H4 (cell line): ENCODE measurements around the gene CNOT4. TPM values are rescaled to one million over a fixed set of nuclear protein-coding genes. Genes with fewer than 3 reads are reported as not detected.
"Not testable (repeated sequence)": the region's sequence is repeated elsewhere in the genome, so short reads cannot be mapped to it uniquely, and the experiment has no call there.

Experiments used
- DNase-seq: peaks from one replicate; pipeline ENCODE4 v3.0.0-alpha.2; 2015; ENCODE audit warnings: low spot score
- total RNA-seq: library from RNA; depleted of rRNA; stranded (reverse); fragments of >200 nt; shearing (Covaris generic); gene quantifications from 2 replicates; pipeline ENCODE4 v1.2.3, GENCODE V29; 2014

CNOT4 gene
- total RNA-seq, 1 experiment from 2014 or later, result 11.8 TPM

DNA sequence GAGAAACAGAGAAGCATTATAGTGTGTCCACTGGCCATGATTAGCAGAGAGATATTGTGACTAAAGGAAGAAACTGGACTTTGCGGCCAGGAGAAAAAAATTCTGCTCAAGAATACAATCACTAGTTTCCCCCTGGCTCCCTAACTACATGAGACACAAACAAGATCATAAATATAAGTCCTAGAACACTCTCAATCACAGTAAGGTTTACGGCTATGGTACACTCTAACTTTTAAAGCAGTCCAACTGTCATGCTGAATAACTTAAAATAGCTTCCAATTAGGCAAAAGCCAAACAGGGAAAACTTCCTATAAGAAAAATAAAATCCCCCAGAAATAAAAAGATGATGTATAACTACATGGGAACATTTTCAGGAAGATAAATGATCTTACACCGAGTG is 144.2 kb downstream of the CNOT4 start:
- DNase-seq, result no peak

DNA sequence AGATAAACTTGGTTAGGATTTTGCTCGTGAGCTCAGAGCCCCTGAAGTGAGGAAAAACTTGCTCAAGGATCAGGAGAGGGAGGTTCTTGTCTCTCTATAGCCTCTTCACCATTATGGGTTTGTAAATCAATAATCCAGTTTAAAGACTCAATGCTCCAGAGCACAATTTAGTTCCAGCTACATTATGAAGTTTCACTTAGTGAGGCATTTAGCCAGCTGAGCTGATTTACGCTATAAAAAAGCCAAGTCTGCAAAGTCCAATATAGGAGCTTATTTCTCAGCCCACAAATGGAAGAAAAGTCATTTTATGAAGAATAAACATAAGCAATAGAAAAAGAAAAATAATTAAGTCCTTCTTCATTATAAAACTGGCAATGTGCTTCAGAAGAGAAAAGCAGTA is 145.7 kb downstream of the CNOT4 start:
- no peak for DNase-seq

DNA sequence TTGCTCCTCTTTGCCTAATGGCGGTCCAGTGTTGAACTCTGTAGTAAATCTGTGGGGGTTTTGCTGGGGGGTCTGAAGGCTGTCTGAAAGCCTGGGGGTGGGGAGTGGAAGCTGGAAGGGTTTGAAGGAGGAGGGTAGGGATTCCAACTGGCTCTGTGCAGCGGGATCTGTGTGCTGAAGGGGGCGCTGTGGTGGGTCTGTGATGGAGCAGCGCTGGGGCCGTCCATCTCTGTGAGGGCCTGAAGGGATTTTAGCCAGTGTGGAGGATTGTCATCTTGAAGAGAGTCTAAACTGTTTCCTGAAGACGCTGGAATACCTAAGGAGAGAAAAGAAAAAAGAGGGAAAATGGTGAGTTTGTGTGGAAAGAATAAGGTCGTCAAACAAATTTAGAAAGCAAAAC is 147.0 kb downstream of the CNOT4 start:
- no peak for DNase-seq

DNA sequence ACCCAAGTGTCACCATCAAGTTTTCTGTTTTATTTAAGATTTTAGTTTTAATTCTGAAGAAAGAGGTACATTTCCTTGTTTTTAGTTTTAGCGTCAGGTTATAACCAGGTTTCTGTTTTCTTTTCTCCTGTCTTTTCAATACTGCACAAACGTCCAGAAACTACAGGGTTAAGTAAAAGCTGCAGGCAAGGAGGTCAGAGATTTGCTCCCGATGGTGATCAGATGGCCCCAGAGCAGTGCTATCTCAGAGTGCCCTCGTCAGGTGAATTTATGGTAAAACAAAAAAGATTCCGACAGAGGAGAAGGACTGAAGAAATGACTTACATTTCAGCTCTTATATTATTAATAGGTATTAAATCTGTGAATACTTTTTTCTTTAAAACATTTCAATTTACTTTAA is 148.1 kb downstream of the CNOT4 start:
- DNase-seq, result no peak

DNA sequence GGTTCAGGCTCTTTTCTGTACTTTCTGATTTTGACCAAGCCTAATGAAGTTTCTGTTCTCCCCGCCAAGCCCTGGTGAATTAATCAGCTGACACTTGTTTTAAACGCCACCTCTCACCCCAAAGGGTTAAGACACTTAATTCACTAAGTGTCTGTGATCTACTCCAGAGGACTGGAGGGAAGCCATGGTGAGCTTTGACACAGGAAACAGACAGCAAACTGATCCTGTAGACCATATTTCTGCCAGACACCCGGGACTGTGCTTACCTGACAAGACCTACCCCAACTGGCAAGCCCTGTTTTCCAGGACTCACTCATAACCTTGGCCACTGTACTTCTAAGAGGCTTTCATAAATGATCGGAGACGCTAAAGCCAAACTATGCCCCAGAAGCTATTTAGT is 150.3 kb downstream of the CNOT4 start:
- DNase-seq, result no peak

DNA sequence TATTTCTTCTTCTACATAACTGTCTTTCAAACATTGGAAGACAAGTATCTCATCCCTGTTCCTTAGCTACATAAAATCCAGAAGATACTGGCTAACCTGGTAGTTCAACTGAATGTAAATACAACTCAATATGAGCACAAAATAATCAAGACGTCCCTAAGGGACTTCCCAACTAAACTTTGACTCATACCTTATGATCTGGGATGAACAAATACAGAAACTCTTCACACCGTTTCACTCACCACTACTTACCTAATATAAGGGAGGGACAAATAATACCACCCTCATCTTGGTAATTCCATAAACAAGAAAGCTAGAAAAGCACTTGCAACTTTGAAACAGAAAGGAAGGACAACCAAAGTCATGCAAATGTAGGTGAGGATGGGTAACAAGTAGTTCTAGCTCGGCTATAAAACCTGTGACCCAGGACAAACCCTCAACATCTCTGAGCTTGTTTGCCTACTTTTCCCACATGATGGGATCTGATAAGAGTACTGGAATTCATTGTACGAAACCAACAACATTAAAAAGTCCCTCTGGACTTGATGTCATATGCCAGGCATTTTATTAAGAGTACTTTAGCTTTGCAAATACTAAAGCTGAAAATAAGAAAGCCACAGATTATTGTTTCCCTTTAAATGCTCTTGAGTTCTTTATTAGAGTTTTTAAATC is 154.4 kb downstream of the CNOT4 start:
- no peak for DNase-seq

DNA sequence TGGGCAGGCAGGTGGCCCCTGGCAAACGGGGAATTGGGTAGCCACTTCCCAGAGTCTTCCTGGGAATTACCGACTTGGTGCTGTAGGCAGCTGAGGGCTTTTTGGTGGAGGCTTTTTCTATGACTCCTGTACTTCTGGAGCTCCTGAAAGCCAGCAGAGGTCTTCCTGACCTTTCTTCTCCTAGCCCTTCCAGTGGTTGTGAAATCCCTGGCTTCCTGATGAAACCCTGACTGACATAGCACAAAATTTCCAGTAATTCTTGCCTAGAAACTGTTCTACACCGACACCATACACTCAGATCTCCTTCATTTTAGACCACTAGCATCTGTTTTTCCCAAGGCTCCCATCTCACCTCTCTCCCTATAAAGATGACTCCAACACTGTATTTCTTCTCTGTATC is 156.1 kb downstream of the CNOT4 start:
- no peak for DNase-seq

DNA sequence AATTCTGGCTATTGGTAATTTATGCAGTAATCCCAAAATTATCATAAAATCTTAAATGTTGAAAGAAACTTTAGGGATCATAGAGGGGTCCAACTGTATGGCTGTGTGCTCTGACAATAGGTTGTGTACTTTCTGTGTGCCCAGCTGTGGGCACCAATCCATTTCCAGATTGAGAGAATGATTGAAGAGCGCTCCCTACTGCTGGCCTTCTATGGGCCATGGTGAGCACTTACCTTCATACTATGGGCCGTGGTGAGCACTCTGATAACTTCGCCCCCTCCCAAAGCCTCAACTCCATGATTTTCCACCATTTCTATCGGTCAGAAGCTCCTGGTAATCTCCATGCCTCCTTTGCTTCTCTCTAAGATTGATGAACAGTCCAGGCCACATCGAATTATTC is 157.6 kb downstream of the CNOT4 start:
- DNase-seq, result no peak

DNA sequence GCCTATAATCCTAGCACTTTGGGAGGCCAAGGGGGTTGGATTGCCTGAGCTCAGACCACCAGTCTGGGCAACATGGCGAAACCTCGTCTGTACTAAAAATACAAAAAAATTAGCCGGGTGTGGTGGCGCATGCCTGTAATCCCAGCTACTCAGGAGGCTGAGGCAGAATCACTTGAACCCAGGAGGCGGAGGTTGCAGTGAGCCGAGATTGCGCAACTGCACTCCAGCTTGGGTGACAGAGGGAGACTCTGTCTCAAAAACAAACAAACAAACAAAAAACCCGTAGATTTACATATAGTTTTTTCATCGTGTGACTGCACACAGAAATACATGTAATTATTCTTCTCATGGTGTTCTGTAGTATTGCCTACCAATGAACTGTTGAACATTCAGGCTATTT is 158.8 kb downstream of the CNOT4 start:
- DNase-seq, result not testable (repeated sequence)

DNA sequence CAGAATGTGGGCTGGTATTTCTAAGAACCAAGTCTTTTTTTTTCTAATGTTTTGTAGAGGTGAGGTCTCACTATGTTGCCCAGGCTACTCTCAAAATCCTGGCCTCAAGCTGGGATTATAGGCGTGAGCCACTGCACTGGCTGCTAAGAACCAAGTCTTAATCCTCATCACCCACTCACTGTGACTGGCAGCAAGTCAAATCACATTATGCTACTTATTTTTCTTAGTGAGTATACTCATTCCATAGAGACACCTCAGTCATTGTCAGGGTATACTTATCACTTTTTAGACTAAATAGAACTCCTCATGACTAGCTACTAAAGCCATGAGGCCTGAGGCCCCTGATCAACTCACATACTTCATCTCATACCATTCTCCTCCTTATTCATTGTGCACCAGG is 160.2 kb downstream of the CNOT4 start:
- DNase-seq, result no peak

DNA sequence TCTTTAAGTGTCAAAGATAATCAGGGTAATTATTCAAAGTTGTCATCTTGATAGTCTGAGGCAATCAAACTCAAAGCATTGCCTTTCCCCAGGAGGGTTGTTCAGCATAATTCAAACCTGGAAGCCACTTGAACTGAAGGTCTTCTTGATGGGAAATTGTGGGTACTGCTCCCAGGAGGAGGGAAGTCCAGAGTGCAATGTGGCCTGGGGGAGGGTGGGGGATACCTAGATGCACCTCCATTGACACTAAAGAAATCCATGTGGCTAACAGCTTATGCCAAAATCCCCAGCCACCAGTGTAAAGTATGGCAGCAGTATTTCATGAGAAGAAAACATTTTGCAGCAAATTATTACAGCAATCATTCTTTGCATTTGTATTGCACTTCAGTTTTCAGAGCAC is 161.4 kb downstream of the CNOT4 start:
- DNase-seq, result no peak

DNA sequence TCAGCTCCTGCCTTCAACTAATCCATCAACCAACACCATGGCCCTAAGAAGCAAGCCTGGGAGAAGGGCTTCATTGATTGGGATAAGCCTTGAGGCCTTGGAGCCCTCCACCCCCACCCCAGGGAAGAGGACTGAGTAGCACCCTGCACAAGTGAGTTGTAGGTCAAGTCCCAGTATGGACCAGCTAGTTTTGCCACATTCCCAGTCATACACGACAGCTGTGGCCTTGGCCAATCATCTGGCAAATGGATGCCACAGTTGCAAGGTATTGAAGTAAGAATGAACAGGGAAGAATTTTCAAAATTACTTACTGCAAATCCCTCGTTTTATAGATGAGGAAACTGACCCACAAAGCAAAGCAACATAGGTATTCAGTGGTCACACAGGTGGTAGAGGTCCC is 166.5 kb downstream of the CNOT4 start:
- DNase-seq, result no peak

DNA sequence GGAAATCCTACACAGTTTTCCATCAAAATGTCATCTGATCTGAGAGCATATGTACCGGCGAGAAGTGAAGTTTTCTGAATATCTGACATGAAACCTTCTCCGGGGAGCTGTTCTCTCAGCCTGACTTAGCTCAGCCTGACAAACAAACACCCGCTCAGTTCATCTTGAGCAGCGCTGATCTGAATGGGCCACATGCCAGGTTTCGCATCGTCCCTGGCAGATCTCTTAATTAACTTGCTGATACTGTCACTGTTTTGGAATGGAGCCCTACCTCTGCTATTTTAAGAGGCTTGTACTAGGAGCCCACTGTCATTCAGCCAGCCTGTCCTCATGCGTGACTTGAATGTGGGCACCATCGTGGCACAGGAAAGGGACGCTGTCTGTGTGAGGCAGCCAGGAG is 167.0 kb downstream of the CNOT4 start:
- DNase-seq, result no peak

DNA sequence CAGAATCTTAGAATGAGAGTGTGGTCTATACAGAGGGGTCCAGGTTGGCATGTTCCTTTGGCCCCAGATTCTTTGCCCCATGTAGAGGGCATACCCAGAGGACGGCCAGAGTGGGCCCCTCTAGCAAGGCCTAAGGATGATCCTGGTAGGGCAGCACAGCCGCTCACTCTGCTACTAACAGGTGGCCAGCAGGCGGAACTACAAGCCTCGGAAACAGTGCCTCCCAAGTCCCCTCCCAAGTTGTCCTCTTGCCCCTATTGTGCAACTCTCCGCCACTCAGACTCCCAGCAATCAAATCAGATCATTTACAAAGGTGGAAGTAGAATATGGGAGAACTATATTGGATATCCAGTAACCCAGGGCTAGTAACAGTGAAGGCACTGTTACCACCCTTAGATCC is 168.9 kb downstream of the CNOT4 start:
- no peak for DNase-seq

DNA sequence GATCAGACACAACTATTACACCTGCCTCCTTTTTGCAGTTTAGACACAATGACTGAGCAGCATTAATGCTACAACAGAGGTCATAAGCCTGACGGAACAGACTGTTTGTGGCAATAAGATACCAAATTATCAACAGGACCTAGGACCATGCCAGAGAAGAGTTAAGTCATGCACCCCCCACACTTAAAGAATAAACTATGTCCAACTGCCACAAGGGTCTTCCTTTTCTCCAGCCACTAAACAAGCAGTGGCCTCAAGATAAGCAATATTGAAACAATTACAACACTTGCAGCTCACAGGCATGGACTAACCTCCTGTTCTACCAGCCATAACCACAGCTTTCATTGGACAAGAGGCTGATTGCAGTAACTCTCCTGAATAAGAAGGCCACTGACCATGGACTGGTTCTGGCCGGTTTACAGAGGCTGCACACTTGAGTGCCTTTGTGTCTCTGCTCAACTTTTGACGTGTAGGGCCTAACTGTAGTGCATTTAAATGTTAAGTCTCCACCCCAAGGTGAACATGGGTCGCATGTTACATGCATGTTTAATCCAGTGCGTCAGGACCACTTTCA is 171.8 kb downstream of the CNOT4 start:
- no peak for DNase-seq

DNA sequence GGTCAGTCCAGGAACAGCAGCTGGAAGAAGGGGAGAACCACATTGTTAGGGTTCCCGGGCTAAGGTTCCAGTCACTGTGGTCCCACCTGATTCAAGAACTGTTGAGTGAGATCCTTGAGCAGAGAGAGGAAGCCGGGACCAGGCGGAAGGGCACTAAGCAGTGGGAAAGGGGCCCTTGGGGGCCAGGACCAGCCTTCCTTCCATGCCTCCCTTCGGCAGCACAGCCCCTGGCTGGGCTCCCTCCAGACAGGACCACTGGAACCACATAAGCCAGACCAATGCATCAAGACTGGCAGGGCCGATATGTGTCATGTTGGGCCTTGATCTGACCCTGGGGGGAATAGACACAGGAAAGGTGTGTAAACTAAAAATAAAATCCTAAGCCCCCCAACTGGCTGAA is 172.4 kb downstream of the CNOT4 start:
- DNase-seq, result no peak

DNA sequence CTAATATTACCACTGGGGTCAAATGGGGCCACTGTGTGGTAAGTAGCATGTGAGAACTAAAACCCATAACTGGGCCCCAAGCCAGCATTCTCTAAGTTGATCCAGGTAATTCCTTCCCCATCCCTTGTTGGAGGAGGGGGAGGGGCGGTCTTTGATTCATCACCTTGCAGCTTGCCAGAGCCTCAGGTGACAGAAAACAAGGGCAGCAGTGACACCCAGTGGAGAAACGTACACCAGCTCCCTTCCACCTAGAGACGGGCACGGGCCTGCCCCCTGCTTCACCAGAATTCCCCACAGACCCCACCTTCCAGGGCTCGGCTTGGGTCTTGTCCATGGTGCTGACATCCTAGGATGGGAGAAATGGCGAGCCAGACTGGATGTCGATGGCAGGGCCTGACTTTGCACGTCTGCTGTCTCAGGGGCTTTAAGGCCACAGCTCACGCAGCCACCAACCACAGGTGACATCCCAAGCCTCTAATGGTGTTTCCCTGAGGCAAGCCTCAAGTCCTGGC is 174.2 kb downstream of the CNOT4 start:
- peak; percentile 49 for DNase-seq

DNA sequence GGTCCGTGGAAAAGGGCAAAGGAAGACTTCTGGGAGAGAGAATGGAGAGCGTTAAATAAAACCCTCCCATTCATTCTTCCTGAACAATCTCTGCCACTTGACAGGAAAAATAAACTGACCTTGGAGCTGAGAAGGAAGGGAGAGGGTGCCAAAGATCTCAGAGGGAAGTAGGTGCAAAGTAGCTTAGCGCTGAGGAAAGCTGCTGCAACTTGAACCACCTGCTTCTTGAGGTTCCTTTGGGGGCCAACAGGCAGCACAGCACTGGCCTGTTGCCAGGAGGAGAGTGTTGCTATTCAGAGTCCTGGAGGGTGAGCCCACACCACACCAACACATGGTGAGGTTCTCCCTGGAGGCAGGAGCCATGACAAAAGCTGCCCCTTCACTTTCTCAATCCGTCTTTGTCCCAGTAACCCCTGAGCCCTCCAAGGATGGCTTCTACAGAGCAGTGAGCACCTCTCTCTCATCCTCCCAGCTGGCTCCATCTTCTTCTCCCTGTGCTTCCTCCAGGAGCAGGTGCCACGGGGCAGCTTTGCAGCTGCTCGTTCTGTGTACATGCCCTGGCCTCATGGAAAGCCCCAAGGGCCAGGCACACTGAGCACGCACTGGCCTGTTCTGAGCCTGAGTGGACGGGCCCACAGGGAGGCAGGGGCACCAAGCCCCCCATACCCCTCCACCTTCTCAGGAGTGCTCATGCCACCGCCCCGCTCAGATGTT is 174.9 kb downstream of the CNOT4 start:
- no peak for DNase-seq

DNA sequence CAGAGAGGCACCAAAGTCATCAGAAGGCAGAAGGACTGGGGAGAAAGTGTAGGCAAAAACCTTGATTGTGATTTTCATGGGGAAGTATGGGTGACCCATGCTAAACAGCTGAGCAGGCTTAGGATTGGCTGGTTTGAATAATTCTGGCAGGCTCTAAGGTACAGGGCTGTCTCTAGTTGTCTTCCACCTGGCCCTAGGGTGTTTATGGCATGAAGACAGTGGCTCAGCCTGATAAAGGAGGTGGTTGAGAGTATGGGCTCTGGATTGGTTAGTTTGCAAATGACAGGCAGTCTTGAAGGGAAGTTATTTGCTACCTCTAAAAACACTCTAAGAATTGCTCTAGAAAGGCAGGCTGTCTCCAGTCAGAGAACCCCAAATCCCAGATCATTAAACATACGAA is 176.0 kb downstream of the CNOT4 start:
- no peak for DNase-seq

DNA sequence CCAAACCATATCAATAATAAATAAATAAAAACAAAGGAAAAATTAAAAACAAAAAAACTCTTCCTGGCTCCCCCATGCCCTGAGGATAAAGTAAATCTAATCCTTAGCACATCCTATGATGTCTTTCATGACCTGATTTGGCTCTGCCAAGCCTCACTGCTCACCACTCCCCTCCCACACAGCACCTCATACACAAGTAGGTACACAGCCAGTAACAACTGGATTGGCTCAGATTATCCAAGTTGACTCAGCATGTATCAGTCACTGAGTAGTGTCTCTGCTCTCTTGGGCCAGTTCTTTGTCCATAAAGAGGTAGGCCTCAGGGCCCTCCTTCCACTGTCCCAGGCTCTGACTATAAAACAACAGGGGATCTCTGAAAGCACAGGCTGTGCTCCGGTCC is 176.7 kb downstream of the CNOT4 start:
- no peak for DNase-seq

DNA sequence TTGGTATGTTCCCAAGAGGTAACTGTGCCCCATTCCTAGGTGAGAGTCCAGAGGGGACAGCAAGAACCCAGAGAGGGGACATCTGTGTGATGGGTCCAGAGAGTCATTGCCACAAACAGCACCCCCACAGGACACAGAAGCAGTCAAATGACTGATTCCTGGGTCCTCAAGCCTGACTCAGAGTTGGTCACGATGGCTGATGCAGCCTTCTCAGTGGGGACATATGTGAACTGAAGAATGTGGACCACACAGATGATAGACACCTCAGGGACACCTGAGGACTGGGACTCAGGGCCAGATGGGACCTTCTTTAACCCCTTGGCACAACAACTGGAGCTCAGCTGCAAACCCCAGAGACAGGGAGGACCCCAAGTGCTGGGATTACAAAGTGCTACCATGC is 179.8 kb downstream of the CNOT4 start:
- no peak for DNase-seq

DNA sequence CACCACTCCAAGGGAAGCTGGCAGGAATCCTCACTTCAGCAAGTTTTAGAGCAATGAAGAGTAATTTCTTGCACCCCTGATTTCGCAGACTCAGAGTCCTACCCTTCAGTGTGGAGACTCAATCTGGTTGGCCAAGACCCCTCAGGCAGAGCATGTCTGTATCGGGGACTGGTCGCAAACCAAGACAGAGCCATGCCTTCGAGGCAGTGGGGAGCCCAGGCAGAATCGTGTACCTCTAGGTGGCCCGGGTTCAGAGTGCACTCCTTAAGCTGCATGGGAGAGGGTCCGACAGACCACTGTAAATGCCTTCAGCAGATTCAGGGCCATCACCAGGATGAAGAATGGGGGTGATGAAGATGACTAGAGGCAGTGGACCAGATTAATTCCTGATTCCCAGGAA is 181.4 kb downstream of the CNOT4 start:
- no peak for DNase-seq

DNA sequence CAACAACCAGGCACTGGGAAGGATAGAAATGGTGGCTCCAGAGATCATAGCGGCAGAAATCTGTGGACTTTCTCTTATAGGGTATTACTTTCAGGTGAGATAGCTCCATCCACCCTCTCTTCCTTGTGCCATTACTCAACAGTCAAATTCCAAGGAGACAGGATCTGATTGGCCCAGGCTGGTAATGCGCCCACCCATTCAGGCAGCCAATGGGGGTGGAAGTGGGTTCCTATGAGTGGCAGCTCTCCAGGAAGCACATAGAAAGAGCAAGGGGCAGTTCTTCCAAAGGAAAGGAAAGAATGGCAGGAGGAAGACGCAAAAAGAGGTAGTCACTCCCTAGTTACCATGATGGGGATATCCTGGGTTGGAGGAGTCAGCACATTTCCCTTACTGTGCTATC is 181.8 kb downstream of the CNOT4 start:
- DNase-seq, result no peak
